GM03348 (cell line): ENCODE data around the gene MARCHF10.

ENCODE experiments used
- DNase-seq: peaks from one replicate; pipeline ENCODE4 v3.0.0; 2012; ENCODE audit warnings: low spot score

Gene MARCHF10

DNA sequence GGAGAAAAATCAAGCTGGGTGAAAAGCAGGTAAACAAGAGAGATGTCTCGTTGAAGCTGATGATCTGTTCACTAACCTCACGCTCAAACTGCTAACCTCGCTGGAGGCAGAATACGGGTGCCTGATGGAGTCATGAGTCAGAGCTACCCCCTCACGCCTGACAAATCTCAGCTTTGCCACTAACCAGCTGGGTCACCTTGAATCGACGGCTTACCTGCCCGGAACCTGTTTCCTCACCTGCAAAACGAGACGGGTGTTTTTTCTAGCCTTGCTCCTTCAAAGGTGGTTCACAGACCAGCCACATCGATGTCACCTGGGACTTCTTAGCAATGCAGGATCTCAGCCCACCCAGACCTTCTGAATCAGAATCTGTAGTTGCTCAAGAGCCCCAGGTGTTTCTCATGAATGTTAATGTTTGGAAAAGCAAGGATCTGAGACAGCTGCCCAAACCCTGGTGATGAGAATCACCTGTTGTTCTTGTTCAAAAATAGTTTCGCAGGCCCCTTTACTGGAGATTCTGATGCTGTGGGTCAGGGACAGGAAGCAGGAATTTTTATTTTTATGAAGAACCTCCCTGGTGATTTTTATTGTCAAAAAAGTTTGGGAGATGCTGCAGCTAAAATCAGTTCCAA lies 56.9 kb downstream of the MARCHF10 start:
- DNase-seq, result no peak

DNA sequence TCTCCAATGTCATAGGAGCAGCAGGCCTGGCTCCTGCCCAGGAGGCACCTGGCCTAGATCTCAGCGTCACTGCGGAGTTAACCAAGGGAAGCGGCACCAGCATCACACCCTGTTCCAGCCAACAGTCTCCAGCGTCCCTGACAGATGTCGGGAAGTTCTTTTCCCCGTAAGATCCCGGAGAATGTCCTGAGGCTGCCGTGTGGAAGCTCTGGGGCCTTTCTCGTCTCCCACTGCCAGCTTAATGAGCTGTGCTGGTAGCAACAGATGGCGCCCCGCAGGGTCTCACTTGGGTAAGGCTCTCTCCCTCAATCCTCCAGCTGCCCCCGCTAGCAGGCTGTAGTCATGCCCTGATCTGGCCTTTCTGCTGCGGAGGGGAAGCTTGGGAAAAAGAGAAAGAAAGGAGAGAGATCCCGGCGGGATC lies 57.5 kb downstream of the MARCHF10 start:
- no peak for DNase-seq

DNA sequence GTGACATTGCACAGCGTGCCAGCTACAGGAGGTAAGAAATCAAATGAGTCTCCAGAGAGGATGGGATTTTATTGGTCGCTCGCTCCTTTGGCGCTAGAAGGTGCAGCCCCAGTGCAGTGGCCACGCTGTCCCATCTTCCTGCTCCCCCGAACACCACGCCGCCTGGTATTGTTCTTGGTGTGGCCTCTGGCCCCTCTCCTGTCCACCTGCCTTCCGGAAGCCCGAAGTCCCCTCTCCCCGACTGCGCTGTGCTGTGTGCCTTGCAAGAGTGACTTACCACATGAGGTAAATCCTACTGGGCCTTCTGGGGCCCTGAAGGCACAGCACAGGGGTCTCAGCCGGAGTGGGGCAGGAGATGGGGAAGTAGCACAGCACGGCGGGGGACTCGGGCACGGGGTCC lies 58.2 kb downstream of the MARCHF10 start:
- no peak for DNase-seq

DNA sequence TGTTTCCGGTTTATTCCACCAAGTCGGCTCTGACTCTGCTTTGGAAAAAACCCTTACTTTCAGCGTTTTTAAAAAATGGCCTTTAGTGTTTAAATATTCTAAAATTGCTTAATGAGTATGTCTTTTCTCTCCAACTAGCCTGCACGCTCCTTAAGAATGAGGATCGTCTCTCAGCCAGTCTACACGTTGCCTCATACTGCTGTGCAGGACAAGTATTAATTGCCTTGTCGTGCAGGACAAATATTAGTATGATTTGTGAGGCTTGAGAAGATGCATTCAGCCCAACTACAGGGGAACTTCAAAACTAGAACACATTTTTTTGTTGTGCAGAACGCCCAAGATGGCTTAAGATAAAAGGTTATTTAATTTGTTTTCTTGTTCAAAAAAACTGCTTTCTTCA lies 61.2 kb downstream of the MARCHF10 start:
- peak; percentile 28 for DNase-seq

DNA sequence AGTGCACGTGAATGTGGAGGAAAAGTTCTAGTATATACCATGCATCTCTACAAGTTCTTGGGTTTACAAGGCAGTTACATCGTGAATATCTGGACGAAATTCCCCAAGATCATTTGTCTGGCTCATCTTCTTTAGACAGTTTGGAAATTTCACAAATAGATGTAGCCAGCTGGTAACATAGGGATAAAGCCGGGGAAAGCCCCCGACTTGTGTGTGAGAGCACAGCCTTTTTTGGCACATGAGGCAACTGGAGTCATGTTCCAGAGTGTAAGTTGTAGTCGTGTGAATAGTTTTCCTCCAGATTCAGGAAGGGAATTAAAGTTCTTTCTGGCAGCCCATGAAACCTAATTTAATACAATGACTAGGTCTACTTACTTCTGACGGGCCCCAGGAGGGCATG lies 62.3 kb downstream of the MARCHF10 start:
- no peak for DNase-seq

DNA sequence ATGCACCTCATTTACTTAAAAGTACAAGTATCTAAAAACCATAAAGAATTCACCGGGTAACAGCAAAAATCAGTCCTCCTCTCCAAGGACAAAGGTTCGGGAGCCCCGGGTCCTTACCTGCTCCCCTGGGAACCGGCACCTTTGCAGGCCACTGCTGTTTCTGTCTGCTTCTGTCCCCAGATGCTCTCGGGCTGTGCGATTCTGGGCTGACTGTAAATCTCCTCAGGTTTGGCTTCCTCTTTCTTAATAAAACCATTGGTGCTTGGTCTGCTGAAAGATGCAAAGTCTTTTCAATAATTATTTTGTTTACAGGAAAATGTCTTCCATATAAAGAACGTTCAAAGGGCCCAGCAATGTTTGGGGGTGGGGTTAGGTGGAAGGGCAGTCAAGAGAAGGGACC lies 63.9 kb downstream of the MARCHF10 start:
- no peak for DNase-seq

DNA sequence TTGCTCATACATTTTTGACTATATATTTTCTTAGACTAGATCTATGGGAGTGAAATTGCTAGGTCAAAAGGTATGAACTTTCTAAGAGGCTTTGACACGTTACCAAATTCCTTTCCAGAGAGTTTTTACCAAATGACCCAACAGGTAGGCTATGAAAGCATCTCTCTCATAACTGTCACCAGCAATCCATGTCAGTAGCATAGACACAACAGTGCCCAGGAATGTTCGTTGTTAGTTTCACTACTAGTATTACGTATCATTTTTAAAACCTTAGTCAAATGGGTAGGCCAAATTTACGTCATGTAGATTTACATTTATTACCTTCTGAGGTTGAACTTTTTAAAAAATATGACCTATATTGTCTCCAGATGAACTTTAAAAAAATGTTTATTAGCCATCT lies 66.8 kb downstream of the MARCHF10 start:
- no peak for DNase-seq

DNA sequence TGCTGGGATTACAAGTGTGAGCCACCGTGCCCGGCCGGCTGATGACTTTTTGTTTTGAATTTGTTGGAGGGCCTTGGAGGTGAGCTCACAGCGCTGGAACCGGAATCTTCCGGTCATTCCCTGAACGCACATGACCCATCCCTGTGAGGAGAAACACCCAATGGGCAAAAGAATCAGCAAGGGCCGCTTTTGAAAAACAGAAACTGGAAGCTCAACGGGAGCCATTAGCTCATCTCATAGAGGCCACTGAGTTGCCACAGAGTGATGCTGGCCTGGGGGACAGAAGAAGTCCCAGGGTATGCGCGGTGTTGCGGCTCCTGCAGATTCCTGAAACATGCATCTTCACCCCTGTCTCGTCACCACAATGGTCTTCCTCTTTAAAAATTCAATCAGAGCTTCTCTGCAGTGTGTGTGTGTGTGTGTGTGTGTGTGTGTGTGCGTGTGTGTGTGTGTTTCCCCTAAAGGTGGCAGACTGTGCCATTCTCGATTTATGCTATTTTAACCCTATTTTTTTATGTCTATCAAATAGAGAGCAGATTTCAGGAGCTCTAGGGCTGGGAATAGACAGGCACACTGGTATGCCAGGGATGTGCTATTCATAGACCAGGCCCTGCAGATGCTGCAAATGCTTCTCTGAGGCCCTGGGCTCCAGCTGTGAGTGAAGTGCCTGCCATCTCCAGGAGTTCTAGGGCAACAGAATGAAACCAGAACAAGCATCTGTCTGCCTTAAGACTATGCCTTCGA lies 68.3 kb downstream of the MARCHF10 start:
- peak; percentile 42 for DNase-seq

DNA sequence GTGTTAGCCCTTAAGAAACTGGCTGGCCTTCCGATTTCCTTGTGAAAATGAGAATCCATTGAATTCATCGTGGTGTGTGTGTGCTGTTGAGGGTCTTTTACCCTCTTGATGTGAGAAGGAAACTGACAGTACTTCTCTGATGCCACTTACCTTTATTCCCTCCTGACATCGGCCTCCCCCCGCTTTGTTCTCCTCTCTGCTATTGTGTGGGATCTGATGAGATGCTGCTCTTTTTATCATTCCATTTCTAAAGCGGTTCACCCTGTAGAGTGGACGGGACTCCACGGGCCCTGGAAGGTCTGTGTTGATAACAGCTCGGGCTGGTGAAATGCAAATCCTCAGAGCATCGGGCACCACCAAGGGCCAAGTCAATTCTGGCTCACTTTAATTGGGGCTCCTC lies 69.8 kb downstream of the MARCHF10 start:
- DNase-seq, result no peak

DNA sequence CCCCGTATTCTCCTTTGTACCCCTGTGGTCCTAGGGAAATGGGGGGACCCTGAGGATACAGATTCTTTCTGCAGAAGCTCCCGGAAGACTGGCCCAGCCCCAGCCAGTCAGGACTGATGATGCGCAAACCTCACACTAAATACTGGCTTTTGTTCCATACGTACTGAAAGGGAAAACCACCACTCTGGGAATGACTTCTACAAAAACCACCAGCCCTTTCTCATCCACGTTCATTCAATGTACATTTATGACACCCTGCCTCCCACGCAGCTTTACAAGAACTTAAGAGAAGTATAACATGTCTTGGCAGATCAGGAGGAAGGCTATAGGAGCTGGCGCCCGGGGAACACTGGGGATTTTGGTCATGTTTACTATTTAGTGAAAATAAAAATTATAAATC lies 70.6 kb downstream of the MARCHF10 start:
- DNase-seq, result no peak

DNA sequence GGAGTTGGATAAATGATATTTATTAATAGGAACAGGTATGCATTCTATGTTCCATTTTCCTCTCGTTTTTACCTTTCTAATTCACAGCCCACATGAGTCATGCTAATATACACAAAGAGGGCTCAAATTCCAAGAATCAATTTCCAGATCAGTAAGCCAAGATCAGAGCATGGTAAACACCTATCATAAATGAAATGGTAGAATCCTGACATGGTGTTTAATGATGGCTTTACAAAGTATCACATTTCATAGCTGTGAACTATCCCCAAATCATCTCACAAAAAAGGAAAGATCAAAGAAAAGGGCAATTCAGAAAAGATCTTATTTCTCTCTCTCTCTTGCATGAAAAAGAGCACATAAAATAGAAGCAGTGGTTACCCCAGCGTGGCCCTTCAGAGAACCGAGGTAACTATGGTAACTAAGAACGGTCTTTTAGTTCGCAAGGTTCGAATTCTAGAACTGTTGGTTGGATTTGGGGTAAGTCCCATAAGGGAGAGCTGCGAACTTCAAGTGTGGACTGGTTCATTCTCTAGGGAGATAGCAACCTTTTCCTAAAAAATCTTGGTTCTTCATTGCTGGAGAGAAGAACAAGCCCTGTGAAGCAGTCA lies 73.0 kb downstream of the MARCHF10 start:
- no peak for DNase-seq

DNA sequence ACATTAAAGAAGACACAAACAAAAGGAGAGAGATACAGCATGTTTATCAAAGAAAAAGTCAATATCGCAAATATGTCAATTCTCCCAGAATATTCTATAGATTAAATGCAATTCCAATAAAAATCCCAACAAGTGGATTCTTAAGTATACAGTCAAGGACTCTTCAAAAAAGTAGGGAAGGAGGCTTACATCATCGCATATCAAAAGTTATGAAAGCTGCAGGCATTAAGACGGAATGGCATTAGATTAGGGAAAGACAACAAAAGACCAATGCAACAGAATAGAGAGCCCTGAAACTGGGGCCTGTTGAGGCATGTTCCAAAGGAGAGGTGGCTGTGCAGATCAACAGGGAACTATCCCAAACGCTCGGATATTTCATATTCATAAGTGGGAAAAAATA lies 76.0 kb downstream of the MARCHF10 start:
- no peak for DNase-seq

DNA sequence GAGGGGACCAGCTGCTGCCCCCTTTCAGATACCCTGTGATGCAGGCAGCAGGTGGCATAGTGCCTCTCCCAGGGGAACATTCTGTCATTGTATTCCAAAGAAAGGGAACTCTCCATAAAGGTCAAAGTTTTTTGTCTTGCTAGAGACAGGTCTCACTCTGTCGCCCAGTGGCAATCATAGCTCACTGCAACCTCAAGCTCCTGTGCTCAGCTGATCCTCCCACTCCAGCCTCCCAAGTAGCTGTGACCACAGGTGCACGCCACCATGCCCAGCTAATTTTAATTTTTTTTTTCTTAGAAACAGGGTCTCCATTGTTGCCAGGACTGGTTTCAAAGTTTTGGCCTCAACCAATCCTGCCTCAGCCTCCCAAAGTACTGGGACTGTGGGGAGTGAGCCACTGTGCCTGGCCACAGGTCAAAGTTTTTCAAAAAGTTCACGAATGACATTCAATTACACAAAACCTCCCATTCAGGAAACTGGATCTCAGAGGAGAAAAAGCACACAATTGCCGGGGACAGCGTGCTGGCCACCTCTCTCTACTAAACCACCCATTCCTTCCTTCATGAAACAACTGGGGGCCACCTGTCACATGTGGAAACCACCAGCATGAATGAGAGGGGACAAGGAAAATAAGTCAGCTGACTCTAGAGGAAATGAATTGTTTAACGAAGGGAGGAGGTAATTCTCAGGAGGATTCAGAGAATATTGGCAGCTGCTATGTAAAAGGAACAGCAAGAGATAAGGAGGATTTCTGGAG lies 80.0 kb downstream of the MARCHF10 start:
- no peak for DNase-seq

DNA sequence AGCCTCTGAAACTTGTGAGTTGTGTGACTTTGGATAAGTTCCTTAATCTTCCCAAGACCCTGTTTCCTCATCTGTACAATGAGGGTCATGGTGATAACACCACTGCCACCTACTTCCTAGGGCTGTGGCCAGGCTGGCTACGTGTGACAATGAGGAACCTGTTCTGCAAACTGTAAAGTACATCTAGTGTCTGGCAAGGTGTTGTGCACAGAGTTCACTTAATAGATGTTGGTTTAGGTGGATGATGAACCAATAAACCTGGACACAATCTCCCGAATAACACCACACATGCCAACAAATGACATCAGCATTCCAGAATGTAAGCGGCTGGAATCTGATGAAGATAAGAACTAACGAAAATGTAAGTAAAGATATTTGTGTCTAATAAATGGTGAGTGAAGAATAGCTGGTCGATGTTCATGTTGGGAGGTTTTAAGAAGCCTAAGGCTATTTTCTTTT lies 82.3 kb downstream of the MARCHF10 start:
- no peak for DNase-seq

DNA sequence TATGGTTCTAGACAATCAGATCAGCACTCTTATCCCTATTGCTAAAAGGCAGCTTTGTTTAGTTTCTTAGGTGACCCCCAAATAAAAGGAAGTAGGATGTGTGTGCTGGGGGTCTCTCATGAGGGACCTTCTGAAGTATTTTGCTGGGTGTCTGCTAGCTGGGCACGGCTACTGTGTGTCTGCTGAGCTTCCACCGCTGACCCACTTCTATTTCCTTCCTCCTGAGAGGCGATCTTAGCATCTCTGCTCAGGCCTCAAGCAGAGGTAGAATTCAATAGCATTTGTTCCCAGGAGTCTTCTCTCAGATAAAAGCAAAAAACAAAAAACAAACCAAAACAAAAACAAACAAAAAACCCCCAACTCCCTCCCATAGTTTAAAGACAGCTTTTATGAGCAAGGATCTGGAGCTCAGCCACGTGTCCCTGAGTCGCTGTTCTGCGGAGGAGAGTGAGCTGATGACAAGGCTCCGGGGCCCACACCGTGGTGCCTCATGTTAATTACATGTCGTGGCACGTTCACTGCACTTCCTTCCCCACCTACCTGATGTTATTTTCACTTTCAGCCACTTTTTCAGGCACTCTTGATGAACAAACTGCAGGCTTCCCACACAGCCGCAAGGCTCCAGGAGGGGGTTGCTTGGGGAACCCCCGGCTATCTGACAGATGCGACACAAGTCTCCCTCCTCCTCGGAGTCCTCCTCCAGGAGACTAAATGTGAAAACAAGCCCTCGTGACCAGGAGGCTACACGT lies 83.5 kb downstream of the MARCHF10 start:
- no peak for DNase-seq

DNA sequence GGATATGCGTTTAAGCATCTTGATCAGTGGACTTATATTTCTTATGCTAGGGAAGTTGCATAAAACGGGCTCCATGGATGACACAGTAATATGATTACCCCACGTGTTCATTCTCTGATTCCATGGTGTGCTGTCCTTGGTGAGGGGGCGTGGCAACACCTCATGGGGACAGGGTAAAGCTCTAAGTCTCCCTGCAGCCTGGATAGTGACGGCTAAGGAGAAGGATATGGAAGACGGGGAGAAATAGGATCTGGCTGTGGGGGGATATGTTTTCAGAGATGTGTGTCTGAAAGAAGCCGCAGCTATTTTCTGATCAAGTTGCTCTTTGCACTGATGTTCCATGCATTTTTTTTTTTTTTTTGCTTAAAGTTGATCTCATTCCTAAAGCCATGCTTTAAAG lies 84.3 kb downstream of the MARCHF10 start:
- no peak for DNase-seq

DNA sequence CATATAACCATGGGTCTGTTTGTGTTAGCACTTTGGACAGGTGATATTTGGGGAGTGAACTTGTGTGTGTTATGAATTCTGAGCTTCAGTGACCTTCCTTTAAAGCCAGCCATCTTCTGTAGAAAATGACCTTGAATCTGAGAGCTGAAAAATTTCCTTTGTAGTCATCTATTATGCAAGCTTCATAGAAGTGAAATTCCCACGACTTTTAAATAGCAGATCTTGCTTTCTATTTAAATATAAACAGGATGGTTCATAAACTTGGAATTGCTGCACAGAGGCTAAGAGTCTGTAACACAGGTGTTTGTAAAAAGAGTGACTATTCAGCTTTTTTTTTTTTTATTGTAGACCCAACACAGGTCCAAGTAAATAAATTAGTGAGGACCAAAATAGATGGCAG lies 85.5 kb downstream of the MARCHF10 start:
- no peak for DNase-seq

DNA sequence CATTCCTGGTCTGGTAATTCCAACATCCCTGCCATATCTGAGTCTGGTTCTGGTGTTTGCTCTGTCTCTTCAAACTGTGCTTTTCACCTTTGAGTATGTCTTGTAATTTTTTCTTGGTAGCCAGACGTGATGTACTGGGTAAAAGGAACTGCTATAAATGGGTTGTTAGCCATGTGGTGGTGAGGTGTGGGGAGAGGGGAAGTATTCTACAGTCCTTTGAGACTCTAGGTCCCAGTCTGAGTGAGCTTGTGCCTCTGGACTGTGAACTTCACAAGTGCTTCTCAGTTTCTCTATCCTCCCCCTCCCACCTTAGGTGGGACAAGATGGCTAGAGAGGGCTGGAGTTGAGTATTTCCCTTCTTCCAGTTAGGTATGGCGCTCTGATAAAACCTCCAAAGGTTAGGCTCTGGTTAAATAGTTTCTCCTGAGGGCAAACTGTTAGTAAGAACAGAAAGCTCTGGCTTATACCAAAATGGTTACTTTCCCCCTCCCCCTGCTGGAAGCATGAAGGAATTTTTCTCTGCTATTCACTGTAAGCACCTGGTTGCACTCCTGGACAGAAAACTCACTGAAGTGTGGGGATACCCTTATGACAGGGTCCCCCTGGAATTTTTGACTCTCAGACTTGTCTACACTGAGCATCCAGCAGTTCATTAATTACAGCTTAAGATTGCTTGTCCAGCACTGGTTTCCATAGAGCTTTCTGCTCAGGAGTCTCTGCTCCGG lies 87.8 kb downstream of the MARCHF10 start:
- DNase-seq, result no peak

DNA sequence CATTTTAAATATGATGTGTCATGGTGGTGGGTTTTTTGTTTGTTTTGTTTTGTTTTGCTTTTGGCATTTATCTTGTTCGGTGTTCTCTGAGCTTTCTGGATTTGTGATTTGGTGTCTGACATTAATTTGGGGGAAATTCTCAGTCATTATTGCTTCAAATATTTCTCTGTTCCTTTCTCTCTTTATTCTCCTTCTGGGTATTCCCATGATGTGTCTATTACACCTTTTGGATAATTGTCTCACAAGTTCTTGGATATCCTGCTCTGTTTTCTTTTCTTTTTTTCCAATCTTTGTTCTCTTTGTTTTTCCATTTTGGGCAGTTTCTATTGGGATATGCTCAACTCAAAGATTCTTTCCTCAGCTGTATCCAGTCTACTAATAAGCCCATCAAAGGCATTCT lies 88.5 kb downstream of the MARCHF10 start:
- no peak for DNase-seq

DNA sequence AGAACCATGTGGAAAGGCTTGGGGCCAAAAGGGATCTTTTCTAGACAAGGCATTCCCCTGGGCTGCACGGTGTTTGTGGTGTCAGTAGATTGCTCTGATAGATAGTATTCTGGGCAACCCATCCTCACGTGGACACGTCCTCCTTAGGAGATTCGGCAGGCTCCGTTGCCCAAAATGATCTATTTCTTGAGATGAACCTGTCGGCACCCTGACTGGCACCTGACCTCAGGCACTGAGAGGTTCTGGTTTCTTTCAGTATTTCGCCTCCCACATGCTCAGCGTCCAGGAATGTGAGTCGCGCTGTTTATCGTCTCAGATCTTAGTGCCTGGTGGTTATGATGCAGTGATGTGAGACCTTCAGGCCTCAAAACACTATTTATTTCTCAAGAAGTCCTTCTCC lies 89.7 kb downstream of the MARCHF10 start:
- peak; percentile 45 for DNase-seq

DNA sequence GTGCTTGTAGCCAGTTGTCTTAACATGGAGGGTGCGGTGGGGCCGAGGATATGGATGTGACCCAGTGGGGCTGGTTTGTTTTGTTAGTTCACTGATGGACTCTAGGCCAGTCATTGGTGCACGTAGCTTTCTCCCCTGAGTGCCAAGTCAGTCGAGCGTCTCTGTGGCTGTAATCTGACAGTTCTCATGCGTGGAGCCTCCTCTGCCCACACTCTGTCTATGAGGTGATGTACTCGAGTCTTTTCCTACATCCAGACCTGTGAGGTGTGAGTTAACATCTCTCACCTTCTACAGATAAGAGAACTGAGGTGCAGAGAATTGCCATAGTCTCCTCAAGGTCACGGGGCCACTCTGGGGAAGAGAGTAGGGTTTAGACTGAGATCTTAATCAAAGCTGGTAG lies 90.2 kb downstream of the MARCHF10 start:
- no peak for DNase-seq

DNA sequence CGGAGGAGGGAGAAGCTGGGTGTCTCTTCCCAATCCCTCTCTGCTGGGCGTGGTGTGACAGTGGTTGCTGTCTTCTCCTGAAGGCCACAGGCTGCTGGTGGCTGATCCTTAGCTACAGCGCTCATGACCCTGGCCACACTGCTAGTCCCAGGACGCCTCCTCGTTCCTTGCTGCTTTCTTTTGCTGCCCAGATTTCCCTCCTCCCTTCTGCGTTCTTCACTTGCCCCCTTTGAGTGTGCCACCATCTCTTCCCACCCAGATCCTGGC lies 90.6 kb downstream of the MARCHF10 start:
- DNase-seq, result no peak
